Subcutaneous adipose tissue (tissue), 4 donors: ENCODE measurements around the gene CAMK2N1. TPM values are rescaled to one million over a fixed set of nuclear protein-coding genes. Genes with fewer than 3 reads are reported as not detected.

Source experiments
- total RNA-seq, 4 donors: library from RNA; depleted of rRNA; stranded (reverse); fragments of >200 nt; gene quantifications; one replicate each; pipeline ENCODE4 v1.1.0, GENCODE V29; 2016
- TF ChIP-seq, protein P1 (sequence below): fragments of 450-650 bp; IDR thresholded peaks from one replicate; pipeline ENCODE4 v1.5.1; 2016; ENCODE audit warnings: low read depth, mild to moderate bottlenecking, control low read depth, antibody characterized with exemption, moderate library complexity

CAMK2N1 gene
- total RNA-seq, 4 donors from 2014 or later: 3.2 to 13.2 (median 4.2) TPM

GRCh38 chr1:20446796-20447195 lies 39.2 kb downstream of the CAMK2N1 start:
- TF ChIP-seq, protein P1, sequence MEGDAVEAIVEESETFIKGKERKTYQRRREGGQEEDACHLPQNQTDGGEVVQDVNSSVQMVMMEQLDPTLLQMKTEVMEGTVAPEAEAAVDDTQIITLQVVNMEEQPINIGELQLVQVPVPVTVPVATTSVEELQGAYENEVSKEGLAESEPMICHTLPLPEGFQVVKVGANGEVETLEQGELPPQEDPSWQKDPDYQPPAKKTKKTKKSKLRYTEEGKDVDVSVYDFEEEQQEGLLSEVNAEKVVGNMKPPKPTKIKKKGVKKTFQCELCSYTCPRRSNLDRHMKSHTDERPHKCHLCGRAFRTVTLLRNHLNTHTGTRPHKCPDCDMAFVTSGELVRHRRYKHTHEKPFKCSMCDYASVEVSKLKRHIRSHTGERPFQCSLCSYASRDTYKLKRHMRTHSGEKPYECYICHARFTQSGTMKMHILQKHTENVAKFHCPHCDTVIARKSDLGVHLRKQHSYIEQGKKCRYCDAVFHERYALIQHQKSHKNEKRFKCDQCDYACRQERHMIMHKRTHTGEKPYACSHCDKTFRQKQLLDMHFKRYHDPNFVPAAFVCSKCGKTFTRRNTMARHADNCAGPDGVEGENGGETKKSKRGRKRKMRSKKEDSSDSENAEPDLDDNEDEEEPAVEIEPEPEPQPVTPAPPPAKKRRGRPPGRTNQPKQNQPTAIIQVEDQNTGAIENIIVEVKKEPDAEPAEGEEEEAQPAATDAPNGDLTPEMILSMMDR: no peak

DNA sequence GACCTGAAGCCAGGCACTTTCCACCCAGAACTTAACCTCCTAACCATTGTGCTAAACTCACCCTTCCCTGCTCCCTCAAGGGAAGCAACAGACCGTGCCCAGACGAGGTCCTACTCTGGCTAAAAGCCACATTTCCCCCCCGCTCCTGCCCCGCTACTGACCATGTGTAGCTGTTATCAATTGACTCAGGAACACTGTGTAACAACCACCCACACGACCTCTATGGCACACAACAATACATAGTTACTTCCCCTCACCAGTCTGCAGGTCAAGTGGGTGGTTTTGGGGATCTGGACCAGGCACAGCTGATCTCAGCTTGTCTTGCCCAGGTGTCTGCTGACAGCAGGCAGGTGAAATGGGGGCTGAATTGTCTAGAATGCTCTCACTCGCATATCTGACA lies 40.1 kb downstream of the CAMK2N1 start:
- TF ChIP-seq, protein P1: no peak

DNA sequence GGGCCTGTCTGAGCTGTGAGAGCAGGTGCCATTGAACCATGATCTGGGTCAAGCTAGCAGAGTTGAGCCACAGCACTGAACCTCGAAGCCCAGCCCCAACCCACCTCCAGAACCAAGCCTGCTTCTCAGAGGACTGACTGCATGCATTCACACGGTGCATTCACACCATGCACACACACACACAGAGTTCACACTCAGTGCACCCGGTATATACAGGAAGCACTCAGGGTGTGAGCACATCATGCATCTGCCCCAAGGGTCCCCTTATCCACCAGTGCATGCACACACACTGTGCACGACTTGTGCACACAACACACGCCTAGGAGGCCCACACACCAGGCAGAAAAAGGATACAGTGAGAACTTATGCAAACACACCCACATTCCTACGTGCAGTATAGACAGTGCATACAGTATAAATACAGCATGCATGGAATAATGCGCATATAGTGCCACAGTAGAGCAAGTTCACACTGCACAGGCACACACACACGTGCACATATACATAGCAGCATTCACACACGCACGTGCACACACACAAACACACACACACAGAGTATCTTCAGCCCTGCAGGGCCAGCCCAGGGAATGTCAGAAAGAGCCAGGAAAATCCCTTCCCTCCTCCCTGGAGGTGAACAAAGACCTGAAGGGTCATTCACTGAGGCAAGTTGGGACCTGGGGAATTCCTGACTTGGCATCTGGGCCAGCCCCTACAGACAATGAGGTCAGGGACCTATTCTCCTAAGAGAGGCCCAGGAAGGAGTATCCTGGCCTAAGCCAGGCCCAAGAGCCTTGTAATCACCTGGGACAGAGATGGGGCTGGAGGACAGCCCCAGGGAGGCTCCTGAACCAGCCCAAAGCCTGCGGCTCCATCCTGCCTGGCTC lies 42.1 kb downstream of the CAMK2N1 start:
- TF ChIP-seq, protein P1: no peak

DNA sequence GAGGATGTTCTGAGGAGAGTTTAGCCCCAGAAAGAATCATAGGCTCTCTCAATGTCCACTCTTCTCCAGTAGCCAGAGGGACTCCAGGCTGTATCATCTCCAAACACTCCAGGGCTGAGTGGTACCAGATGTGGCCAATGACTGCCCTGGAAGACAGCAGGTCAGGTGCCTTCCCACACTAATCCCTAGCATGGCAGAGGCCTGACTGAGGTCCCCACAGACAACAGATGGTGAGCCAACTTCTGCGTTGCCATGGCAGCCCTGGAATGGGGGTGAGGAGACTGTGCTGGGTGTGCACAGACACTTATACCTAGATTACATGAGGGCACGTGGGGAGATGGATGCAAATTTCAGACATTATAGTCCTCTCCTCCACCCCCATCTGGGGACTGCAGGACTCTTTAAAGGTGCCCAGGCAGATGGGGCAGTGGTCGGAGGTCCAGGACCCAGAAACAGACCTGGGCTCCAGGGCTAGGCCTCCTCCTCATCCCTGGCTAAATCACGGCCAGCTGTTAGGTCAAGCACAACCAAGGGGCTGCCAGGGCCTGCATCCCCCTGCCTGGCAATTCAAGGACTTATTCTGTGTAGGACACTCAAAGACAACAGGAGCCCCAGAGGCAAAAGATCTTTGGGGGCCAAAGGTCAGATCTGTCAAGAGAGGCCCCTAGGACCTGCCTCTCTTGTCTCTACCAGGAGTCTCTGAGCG lies 42.9 kb downstream of the CAMK2N1 start:
- TF ChIP-seq, protein P1: no peak

DNA sequence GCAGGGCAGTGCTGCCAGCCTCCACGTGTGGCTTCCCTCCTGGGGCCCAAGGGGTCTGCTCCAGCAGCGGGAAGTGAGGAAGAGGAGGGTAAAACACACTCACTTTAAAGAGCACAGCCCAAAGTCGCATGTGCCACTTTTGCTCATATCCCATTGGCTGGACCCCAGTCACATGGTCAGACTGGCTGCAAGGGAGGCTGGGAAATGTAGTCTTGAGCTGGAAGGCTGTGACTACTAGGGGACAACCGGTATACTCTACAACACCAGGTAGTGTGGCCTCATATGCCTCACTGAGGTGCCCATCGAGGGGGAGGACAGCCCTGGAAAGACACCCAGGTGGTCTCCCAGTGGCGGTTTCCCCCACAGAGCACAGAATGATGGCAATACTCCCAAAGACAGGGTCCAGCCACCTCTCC lies 45.2 kb downstream of the CAMK2N1 start:
- TF ChIP-seq, protein P1: no peak

- TF ChIP-seq, protein P1: no peak
Observed at GRCh38 chr1:20439282-20439681, 46.7 kb downstream of the CAMK2N1 start.

DNA sequence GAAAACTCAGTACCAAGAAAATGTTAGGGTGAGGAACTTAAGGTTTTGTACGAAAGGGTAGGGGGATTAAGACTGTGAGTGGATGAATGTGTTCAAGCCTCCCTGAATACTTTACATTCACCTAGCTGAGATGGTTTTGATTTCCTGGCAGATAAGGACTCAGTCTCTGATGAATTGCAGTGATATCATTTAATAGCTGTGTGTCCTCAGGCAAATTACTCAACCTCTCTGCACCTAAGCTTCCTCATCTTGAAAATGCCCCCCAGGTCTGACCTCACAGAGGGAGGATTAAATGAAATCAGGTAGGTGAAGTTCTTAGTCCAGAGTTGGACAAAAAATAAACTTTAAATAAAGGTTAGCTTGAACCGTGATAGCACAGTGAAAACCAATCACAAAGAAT lies 48.4 kb downstream of the CAMK2N1 start:
- TF ChIP-seq, protein P1: no peak
